Measurements from ENCODE around the gene GTF2H3. TPM values are rescaled to one million over a fixed set of nuclear protein-coding genes. Genes with fewer than 3 reads are reported as not detected.
A peak's percentile ranks its signal among the peaks of the same experiment; 100 is the strongest.

GTF2H3 gene
- total and polyA plus RNA-seq, 2 experiments from 2014 or later: 10.5 to 27.7 TPM

DNA sequence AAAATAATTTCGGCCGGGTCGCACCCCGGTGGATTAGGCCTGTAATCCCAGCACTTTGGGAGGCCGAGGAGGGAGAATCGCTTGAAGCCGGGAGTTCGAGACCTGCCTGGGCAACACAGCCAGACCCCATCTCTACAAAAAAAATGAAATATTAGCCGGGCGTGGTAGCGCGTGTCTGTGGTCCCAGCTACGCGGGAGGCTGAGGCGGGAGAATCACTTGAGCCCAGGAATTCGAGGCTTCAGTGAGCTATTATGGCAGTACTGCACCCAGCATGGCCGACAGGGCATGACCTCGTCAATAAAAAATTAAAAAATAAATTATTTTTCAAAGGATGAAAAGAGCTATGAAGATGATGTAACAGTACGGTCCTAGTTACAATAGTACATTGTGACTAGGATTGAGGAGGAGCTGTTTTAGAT is 523 bp downstream of the GTF2H3 start:
- H3K4me1 ChIP-seq (ENCODE audit: insufficient read depth): peaks cover 5% of the 10 kb centered on the region
- peak overlapping the region; percentile 85 for H3K27ac ChIP-seq (ENCODE audit: low read depth)
- H3K27me3 ChIP-seq (ENCODE audit: insufficient read depth): no peaks in the 10 kb centered on the region
- no peak for TF ChIP-seq ZNF114 (CRISPR knock-in tag; IDR thresholded peaks at IDR 0.05)
- no peak for ATAC-seq
- H3K4me3 Mint-ChIP-seq: peak overlapping the region; percentile 98
- peaks cover 23% of the 10 kb centered on the region for H3K79me2 ChIP-seq (replicated peaks; ENCODE audit: insufficient read depth)
- peak overlapping the region; percentile 72 for H3K4me3 ChIP-seq
- H4K20me1 ChIP-seq (replicated peaks; ENCODE audit: insufficient read depth): no peaks in the 10 kb centered on the region; the same call in none of the 2 replicates
- no peak for DNase-seq (ENCODE audit: low spot score)
- peaks cover 6% of the 10 kb centered on the region for H3K4me1 Mint-ChIP-seq
- H3K4me2 ChIP-seq: peak overlapping the region; percentile 79
- H3K27me3 Mint-ChIP-seq (ENCODE audit: insufficient read depth, low read depth, poor library complexity): peaks cover 9% of the 10 kb centered on the region
- H3K27ac Mint-ChIP-seq: peak overlapping the region; percentile 99
- H3K9me2 ChIP-seq (ENCODE audit: insufficient read depth): no peaks in the 10 kb centered on the region
- H3K9me3 Mint-ChIP-seq: no peaks in the 10 kb centered on the region; the same call in 2 of the 3 replicates
- H3K36me3 ChIP-seq (ENCODE audit: insufficient read depth): 0 out of 2 replicates have a peak, but pooled peaks cover 8% of the 10 kb centered on the region
- peaks cover 23% of the 10 kb centered on the region for H3K36me3 Mint-ChIP-seq (ENCODE audit: low read depth)
- H2AFZ ChIP-seq: 0 out of 2 replicates have a peak overlapping the region, but pooled peaks have one; percentile 57
- 0 out of 2 replicates have a peak, but pooled peaks cover 2% of the 10 kb centered on the region for H3F3A ChIP-seq (replicated peaks; ENCODE audit: low read depth)

- Histone ChIP-seq H3K27ac (ENCODE audit: low read depth) (no peak overlapping the region), H2AFZ (no peak overlapping the region), H3K27me3 (ENCODE audit: insufficient read depth) (no peaks in the 10 kb centered on the region), H3K9me2 (ENCODE audit: insufficient read depth) (no peaks in the 10 kb centered on the region), H3K36me3 (ENCODE audit: insufficient read depth) (peaks cover 17% of the 10 kb centered on the region), H3F3A (replicated peaks; ENCODE audit: low read depth) (no peaks in the 10 kb centered on the region), H4K20me1 (replicated peaks; ENCODE audit: insufficient read depth) (0 out of 2 replicates have a peak, but pooled peaks cover 5% of the 10 kb centered on the region), H3K4me3 (no peak overlapping the region), H3K4me1 (ENCODE audit: insufficient read depth) (no peaks in the 10 kb centered on the region), H3K4me2 (no peak overlapping the region), H3K79me2 (replicated peaks; ENCODE audit: insufficient read depth) (no peaks in the 10 kb centered on the region; the same call in 1 of the 2 replicates)
- no peak for ATAC-seq
- Mint-ChIP-seq H3K9me3 (no peaks in the 10 kb centered on the region), H3K4me1 (no peaks in the 10 kb centered on the region), H3K27me3 (ENCODE audit: insufficient read depth, low read depth, poor library complexity) (no peaks in the 10 kb centered on the region), H3K27ac (no peak overlapping the region), H3K4me3 (no peak overlapping the region), H3K36me3 (ENCODE audit: low read depth) (peaks cover 43% of the 10 kb centered on the region)
- DNase-seq (ENCODE audit: low spot score): no peak
- TF ChIP-seq, protein P1, sequence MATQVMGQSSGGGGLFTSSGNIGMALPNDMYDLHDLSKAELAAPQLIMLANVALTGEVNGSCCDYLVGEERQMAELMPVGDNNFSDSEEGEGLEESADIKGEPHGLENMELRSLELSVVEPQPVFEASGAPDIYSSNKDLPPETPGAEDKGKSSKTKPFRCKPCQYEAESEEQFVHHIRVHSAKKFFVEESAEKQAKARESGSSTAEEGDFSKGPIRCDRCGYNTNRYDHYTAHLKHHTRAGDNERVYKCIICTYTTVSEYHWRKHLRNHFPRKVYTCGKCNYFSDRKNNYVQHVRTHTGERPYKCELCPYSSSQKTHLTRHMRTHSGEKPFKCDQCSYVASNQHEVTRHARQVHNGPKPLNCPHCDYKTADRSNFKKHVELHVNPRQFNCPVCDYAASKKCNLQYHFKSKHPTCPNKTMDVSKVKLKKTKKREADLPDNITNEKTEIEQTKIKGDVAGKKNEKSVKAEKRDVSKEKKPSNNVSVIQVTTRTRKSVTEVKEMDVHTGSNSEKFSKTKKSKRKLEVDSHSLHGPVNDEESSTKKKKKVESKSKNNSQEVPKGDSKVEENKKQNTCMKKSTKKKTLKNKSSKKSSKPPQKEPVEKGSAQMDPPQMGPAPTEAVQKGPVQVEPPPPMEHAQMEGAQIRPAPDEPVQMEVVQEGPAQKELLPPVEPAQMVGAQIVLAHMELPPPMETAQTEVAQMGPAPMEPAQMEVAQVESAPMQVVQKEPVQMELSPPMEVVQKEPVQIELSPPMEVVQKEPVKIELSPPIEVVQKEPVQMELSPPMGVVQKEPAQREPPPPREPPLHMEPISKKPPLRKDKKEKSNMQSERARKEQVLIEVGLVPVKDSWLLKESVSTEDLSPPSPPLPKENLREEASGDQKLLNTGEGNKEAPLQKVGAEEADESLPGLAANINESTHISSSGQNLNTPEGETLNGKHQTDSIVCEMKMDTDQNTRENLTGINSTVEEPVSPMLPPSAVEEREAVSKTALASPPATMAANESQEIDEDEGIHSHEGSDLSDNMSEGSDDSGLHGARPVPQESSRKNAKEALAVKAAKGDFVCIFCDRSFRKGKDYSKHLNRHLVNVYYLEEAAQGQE (IDR thresholded peaks at IDR 0.05; ENCODE audit: unreplicated experiment): no peak
- TF ChIP-seq ETS1 (IDR thresholded peaks at IDR 0.05): no peak
- no peak for TF ChIP-seq ZNF462 (CRISPR knock-in tag; IDR thresholded peaks at IDR 0.05)
- TF ChIP-seq POLR2AphosphoS5 (IDR thresholded peaks at IDR 0.05; ENCODE audit: low read depth): no peak
- no peak for TF ChIP-seq STAT1 (IDR thresholded peaks at IDR 0.05; ENCODE audit: unreplicated experiment)
- no peak for TF ChIP-seq JUNB (IDR thresholded peaks at IDR 0.05; ENCODE audit: unreplicated experiment)
- TF ChIP-seq NANOG (IDR thresholded peaks at IDR 0.05; ENCODE audit: borderline replicate concordance): no peak
- TF ChIP-seq, protein P2, sequence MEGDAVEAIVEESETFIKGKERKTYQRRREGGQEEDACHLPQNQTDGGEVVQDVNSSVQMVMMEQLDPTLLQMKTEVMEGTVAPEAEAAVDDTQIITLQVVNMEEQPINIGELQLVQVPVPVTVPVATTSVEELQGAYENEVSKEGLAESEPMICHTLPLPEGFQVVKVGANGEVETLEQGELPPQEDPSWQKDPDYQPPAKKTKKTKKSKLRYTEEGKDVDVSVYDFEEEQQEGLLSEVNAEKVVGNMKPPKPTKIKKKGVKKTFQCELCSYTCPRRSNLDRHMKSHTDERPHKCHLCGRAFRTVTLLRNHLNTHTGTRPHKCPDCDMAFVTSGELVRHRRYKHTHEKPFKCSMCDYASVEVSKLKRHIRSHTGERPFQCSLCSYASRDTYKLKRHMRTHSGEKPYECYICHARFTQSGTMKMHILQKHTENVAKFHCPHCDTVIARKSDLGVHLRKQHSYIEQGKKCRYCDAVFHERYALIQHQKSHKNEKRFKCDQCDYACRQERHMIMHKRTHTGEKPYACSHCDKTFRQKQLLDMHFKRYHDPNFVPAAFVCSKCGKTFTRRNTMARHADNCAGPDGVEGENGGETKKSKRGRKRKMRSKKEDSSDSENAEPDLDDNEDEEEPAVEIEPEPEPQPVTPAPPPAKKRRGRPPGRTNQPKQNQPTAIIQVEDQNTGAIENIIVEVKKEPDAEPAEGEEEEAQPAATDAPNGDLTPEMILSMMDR (conservative IDR thresholded peaks at IDR 0.05; ENCODE audit: low read depth in 2 of 2): no peak
Observed at GRCh38 chr12:123643911-123644310, 10.3 kb downstream of the GTF2H3 start.

Measured in GM23338 (cell line).